Measurements from ENCODE around the gene COX14.
"Not testable (repeated sequence)": the region's sequence is repeated elsewhere in the genome, so short reads cannot be mapped to it uniquely, and the experiment has no call there.

COX14 gene

DNA sequence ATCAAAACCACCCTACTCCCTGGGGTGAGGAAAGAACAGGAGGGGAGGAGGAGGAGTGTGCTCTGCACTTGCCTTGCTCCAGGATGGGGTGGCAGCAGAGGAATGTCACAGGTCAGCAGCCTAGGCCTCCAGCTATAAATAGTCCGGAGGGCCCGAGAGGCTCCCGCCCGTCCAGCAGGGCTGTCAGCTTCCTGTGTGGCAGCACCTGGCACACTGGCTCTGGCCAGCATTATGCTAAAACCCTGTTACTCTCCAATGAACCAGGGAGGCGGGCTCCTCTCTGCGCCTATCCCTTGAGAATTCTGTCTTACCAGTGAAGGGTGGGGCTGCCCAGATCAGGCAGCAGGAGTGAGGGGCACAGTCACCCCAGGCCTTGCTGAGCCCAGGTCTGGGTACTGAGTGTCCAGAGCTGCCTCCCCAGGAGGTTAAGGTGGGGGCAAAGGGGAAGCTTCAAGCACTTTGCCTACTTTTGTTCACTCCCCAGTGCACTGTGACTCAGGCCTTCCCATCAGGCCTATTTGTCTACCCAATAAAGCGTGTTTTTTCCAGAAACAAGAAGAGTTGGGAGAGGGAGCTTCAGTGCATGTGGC, 1.2 kb upstream of the COX14 start:
- peak; percentile 62 for DNase-seq

- DNase-seq: no peak
Observed at GRCh38 chr12:50111395-50111692, 692 bp upstream of the COX14 start.

DNA sequence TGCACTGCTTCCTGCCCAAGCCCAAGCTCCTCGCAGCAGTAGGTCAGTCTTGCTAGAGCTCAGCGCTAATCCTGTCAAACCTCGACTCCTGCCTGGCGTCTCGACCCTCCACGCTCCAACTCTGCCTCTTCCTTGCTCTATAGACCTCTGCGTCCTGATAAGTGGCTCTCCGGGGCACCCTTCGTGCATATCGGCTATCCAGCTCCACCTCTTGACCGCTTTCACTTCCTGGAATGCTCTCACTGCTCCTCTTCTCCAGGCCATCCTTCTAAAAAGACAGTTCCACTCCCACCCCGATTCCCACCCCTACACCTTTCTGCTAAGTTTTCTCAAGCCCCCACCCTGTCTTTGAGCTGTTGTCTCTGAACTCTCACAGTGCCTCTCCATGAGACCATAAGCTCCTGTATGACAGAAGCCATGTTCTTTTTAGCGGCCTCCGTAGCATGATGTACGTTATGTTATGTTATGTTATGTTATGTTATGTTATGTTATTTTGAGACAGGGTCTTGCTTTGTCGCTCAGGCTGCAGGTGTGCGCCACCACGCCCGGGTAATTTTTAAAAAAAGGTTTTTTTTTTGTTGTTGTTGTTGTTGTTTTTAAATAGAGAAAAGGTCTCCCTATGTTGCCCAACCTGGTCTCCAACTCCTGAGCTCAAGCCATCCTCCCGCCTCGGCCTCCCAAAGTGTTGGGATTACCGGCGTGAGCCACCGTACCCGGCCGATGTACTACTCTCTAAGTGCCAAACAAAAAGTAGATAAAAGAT, 601 bp downstream of the COX14 start:
- no peak for DNase-seq

- no peak for DNase-seq
Observed at GRCh38 chr12:50117057-50117622, 5.1 kb downstream of the COX14 start.

- no peak for DNase-seq
Observed at GRCh38 chr12:50119387-50119786, 7.4 kb downstream of the COX14 start.

- DNase-seq: no peak
Observed at GRCh38 chr12:50120521-50120920, 8.5 kb downstream of the COX14 start.

- no peak for DNase-seq
Observed at GRCh38 chr12:50120953-50121352, 8.9 kb downstream of the COX14 start.

GRCh38 chr12:50121641-50122040, 9.6 kb downstream of the COX14 start:
- DNase-seq: no peak

GRCh38 chr12:50123203-50123602, 11.2 kb downstream of the COX14 start:
- no peak for DNase-seq

DNA sequence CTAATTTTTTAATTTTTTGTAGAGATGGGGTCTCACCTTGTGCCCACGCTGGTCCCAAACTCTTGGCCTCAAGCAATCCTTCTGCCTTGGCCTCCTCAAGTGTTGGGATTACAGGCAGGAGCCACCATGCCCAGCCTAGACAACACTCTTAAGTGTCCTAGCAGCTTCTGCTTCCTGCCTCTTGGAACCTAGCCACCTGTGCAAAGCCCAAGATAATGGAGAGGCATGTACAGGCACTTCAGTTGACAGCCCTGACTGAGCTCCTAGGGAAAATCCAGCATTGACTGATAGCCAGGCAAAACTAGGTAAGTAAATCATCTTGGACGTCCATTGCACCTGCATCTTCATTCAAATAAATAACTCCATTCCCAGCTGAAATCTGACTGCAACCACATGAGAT, 15.5 kb downstream of the COX14 start:
- no peak for DNase-seq

DNA sequence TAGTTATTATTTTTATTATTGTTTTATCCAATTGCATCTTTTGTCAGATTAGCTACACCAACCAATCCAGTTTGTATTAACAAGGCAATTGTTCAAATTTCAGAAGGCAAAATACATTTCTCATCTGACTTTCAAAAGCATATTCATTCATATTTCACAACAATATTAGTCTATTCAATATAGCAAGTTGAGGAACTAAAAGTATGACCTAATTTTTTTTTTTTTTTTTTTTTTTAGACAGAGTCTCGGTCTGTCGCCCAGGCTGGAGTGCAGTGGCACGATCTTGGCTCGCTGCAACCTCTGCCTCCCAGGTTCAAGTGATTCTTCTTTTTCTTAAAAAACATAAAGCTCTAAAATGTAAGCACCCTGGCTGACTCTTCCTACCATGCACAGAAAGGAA, 17.3 kb downstream of the COX14 start:
- no peak for DNase-seq

- DNase-seq: peak; percentile 70
Observed at GRCh38 chr12:50132505-50133135, 20.6 kb downstream of the COX14 start.

GRCh38 chr12:50142993-50143392, 31.0 kb downstream of the COX14 start:
- DNase-seq: no peak

- DNase-seq: no peak
Observed at GRCh38 chr12:50145439-50145838, 33.4 kb downstream of the COX14 start.

DNA sequence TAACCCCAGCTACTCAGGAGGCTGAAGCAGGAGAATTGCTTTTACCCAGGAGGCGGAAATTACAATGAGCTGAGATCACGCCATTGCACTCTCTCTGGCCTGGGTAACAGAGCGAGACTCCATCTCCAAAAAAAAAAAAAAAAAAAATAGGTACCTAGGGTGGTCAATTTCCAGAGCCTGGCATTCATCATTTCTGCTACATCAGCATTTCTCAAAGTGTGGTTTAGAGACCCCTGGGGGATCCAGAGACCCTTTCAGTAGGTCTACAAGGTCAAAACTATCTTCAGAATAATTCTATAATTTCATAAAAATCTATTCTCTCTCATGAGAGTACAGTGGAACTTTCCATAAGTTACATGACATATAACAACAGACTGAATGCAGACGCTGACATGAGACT, 35.2 kb downstream of the COX14 start:
- no peak for DNase-seq

- DNase-seq: not testable (repeated sequence)
Observed at GRCh38 chr12:50148011-50148410, 36.0 kb downstream of the COX14 start.

DNA sequence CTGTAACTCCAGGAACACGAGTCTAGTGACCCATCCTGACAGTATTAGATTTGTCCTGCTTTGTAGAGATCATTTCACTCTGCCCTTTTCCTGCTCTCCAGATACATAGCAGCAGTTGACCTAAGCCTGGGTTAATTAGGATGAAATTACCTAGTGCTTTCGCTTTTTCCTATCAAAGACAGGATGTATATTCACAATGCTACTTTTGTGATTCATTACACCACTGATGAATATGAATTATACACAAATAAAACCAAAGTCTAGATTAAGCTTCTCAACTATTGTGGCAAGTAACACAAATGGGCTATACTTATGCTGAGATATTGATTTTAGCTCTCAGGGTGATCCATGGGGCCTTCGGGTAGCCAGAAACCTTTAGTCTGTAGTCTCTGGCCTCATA, 37.3 kb downstream of the COX14 start:
- DNase-seq: no peak

GRCh38 chr12:50151047-50151687, 39.1 kb downstream of the COX14 start:
- no peak for DNase-seq

- DNase-seq: not testable (repeated sequence)
Observed at GRCh38 chr12:50154947-50155346, 42.9 kb downstream of the COX14 start.

DNA sequence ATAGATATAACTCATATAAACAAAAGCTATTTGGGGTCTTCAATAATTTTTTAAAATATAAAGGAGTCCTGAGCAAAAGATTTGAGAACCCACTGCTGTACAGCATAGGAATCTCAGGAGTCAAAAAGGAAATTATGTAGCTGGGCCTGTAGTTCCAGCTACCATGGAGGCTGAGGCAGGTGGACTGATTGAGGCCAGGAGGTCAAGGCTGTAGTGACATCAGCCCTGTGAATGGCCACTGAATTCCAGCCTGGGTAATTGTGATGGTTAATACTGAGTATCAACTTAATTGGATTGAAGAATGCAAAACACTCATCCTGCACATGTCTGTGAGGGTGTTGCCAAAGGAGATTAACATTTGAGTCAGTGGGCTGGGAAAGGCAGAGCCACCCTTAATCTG, 44.6 kb downstream of the COX14 start:
- no peak for DNase-seq

DNA sequence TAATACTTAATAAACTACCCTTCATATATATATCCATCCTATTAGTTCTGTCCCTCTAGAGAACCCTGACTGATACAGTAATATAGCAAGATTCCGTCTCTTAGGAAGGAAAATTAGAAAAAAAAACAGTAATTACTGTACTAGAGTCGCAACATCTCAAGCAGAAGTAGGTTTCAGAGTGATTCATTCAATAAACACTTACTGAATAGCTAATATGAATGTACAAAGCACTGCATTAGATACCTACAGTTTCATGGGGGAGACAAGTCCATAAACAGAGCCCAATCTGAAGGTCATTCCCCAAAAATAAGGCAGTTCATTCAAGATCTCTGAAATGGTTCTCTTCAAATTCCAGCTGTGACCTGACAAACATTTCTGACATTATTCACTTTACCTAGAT, 45.2 kb downstream of the COX14 start:
- no peak for DNase-seq

GRCh38 chr12:50160643-50161042, 48.6 kb downstream of the COX14 start:
- no peak for DNase-seq

- DNase-seq: no peak
Observed at GRCh38 chr12:50162230-50162629, 50.2 kb downstream of the COX14 start.

- no peak for DNase-seq
Observed at GRCh38 chr12:50164963-50165362, 52.9 kb downstream of the COX14 start.
